K562 (cell line): ENCODE data around the gene SHB.

Experiments
- CHD2 ChIP-seq: IDR thresholded peaks from 2 replicates; pipeline ENCODE4 v1.6.1; 2011; ENCODE audit warnings: low read depth, low read length
- TF ChIP-seq, protein P1 (sequence below): sonication (generic); formaldehyde crosslinking; IDR thresholded peaks from 2 replicates; pipeline ENCODE4 v1.8.0; 2023; ENCODE audit warnings: mild to moderate bottlenecking, missing genetic modification reagents

DNA sequence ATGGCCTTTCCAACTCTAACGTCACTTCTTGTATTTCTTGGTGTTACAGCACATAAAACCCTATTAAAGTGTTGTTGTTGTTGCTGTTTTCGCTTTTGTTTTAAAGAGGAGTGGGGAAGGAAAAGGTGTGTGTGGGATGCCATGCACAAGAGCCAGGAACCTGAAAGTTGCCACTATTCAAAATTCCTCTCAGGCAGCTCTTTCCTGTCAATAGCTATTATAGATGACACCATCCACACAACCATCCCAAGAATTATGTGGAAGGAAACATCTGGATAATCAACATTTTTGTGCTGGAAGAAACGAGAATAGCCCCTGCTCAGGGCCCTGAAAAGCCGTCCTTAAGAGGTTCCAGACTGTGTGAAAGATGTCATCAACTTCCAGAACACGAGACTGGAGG is 79.3 kb downstream of the SHB start:
- TF ChIP-seq, protein P1, sequence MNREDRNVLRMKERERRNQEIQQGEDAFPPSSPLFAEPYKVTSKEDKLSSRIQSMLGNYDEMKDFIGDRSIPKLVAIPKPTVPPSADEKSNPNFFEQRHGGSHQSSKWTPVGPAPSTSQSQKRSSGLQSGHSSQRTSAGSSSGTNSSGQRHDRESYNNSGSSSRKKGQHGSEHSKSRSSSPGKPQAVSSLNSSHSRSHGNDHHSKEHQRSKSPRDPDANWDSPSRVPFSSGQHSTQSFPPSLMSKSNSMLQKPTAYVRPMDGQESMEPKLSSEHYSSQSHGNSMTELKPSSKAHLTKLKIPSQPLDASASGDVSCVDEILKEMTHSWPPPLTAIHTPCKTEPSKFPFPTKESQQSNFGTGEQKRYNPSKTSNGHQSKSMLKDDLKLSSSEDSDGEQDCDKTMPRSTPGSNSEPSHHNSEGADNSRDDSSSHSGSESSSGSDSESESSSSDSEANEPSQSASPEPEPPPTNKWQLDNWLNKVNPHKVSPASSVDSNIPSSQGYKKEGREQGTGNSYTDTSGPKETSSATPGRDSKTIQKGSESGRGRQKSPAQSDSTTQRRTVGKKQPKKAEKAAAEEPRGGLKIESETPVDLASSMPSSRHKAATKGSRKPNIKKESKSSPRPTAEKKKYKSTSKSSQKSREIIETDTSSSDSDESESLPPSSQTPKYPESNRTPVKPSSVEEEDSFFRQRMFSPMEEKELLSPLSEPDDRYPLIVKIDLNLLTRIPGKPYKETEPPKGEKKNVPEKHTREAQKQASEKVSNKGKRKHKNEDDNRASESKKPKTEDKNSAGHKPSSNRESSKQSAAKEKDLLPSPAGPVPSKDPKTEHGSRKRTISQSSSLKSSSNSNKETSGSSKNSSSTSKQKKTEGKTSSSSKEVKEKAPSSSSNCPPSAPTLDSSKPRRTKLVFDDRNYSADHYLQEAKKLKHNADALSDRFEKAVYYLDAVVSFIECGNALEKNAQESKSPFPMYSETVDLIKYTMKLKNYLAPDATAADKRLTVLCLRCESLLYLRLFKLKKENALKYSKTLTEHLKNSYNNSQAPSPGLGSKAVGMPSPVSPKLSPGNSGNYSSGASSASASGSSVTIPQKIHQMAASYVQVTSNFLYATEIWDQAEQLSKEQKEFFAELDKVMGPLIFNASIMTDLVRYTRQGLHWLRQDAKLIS (CRISPR knock-in tag), result no peak
- no peak for TF ChIP-seq CHD2
